Smooth muscle cell (in vitro differentiated cells): Measurements from ENCODE around the gene ADAM8. TPM values are rescaled to one million over a fixed set of nuclear protein-coding genes. Genes with fewer than 3 reads are reported as not detected.

ENCODE experiments used
- DNase-seq: peaks from one replicate; lab custom pipeline; 2025; ENCODE audit not compliant: unreplicated experiment; lab: John Stamatoyannopoulos, UW
- H2AFZ ChIP-seq: fragments of 200-600 bp; sonication (generic); 2 replicates; pipeline ENCODE4 v1.6.0; 2016; ENCODE audit warnings: antibody characterized with exemption, low read depth, mild to moderate bottlenecking
- H3F3A ChIP-seq: fragments of 200-600 bp; sonication (generic); 2 replicates; pipeline ENCODE4 v1.6.0; 2017; ENCODE audit warnings: antibody characterized with exemption, low read depth
- H3K27ac ChIP-seq: fragments of 200-600 bp; sonication (generic); 2 replicates; pipeline ENCODE4 v1.5.1; 2016; ENCODE audit warnings: low read depth, mild to moderate bottlenecking
- H3K27me3 ChIP-seq: fragments of 200-600 bp; sonication (generic); 2 replicates; pipeline ENCODE4 v1.6.1; 2016; ENCODE audit warnings: low read depth, mild to moderate bottlenecking
- H3K36me3 ChIP-seq: fragments of 200-600 bp; sonication (generic); 2 replicates; pipeline ENCODE4 v1.5.1; 2016; ENCODE audit warnings: low read depth
- H3K4me1 ChIP-seq: fragments of 200-600 bp; sonication (generic); 2 replicates; pipeline ENCODE4 v1.5.1; 2016; ENCODE audit warnings: low read depth
- H3K4me2 ChIP-seq: fragments of 200-600 bp; sonication (generic); 2 replicates; pipeline ENCODE4 v1.6.0; 2016; ENCODE audit warnings: mild to moderate bottlenecking
- H3K4me3 ChIP-seq: fragments of 200-600 bp; sonication (generic); 2 replicates; pipeline ENCODE4 v1.5.1; 2016; ENCODE audit warnings: mild to moderate bottlenecking
- H3K79me2 ChIP-seq: fragments of 200-600 bp; sonication (generic); 2 replicates; pipeline ENCODE4 v1.6.0; 2016; ENCODE audit warnings: low read depth, mild to moderate bottlenecking
- H3K9ac ChIP-seq: fragments of 200-600 bp; sonication (generic); 2 replicates; pipeline ENCODE4 v1.6.0; 2016; ENCODE audit warnings: low read depth
- H3K9me3 ChIP-seq: fragments of 200-600 bp; sonication (generic); replicated peaks from 2 replicates; pipeline ENCODE4 v1.5.1; 2016; ENCODE audit warnings: low read depth
- H4K20me1 ChIP-seq: fragments of 200-600 bp; sonication (generic); 2 replicates; pipeline ENCODE4 v1.6.0; 2016; ENCODE audit warnings: low read depth
- CTCF ChIP-seq: fragments of 200-600 bp; sonication (generic); IDR thresholded peaks from 2 replicates; pipeline ENCODE4 v1.5.1; 2017; ENCODE audit warnings: borderline replicate concordance, mild to moderate bottlenecking, antibody characterized with exemption; ENCODE audit not compliant: insufficient read depth, poor library complexity, severe bottlenecking
- WGBS: methylation state at CpG from one replicate; pipeline ENCODE4 v1.1.7; 2016; ENCODE audit warnings: low lambda C conversion rate; 5-methylcytosine and 5-hydroxymethylcytosine counted together
- polyA plus RNA-seq: library from polyadenylated mRNA; unstranded; fragments of >200 nt; fragmentation: Nextera tagmentation; extraction: Ambion mirVana; gene quantifications from 2 replicates; pipeline ENCODE4 v1.2.1, GENCODE V29; 2016
- total RNA-seq: library from RNA; depleted of rRNA; stranded (reverse); fragments of >200 nt; gene quantifications from 2 replicates; pipeline ENCODE4 v1.2.3, GENCODE V29; 2014

Gene ADAM8
- total and polyA plus RNA-seq, 2 experiments from 2014 or later = 0.36 to 0.70 TPM

- peaks cover 24% of the 10 kb centered on the region for H3K4me1 ChIP-seq
- H3K9ac ChIP-seq = peak overlapping the region; percentile 70
- no peak for TF ChIP-seq CTCF
- peak overlapping the region; percentile 74 for H3K4me3 ChIP-seq
- no peaks in the 10 kb centered on the region for H3F3A ChIP-seq
- no peaks in the 10 kb centered on the region for H3K9me3 ChIP-seq
- H3K36me3 ChIP-seq = no peaks in the 10 kb centered on the region
- no peaks in the 10 kb centered on the region for H4K20me1 ChIP-seq
- 36% methylated on average over 46 of the region's 50 CpGs for WGBS
- H2AFZ ChIP-seq = no peak overlapping the region
- no peaks in the 10 kb centered on the region for H3K27me3 ChIP-seq
- peak overlapping the region; percentile 31 for H3K27ac ChIP-seq
- no peak for DNase-seq
- H3K4me2 ChIP-seq = peak overlapping the region; percentile 96
- H3K79me2 ChIP-seq = no peaks in the 10 kb centered on the region
These were observed 15.6 kb downstream of the ADAM8 start for GRCh38 chr10:133260895-133261725.

DNA sequence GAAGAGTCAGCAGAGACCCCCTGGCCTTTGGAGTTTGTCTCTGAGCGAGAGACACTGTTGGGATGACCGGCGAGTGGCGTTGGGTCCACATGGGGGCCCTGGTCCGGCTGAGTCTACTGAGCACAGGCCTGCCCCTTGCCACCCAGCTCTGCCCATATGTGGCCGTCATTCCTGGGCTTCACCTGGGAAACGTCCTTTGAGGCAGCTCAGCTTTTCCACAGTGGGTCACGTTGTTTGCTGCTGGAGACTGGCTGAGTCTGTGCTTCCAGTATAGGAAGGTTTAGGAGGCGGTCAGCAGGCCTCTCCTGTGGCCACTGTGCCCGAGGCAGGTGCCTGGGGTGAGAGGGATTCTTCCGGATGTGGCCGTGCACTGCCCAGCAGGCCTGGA, 17.1 kb downstream of the ADAM8 start:
- H3K9me3 ChIP-seq = no peaks in the 10 kb centered on the region
- no peaks in the 10 kb centered on the region for H3K36me3 ChIP-seq
- H3K4me2 ChIP-seq = peak overlapping the region; percentile 48
- no peak for TF ChIP-seq CTCF
- WGBS = 77% methylated on average over 12 of the region's 12 CpGs
- no peak overlapping the region for H2AFZ ChIP-seq
- no peaks in the 10 kb centered on the region for H3K27me3 ChIP-seq
- peak overlapping the region; percentile 32 for H3K9ac ChIP-seq
- peaks cover 24% of the 10 kb centered on the region for H3K4me1 ChIP-seq
- no peak for DNase-seq
- H3K79me2 ChIP-seq = no peaks in the 10 kb centered on the region
- H4K20me1 ChIP-seq = no peaks in the 10 kb centered on the region
- H3K4me3 ChIP-seq = no peak overlapping the region
- no peaks in the 10 kb centered on the region for H3F3A ChIP-seq
- peak overlapping the region; percentile 75 for H3K27ac ChIP-seq

GRCh38 chr10:133258818-133259601, 17.7 kb downstream of the ADAM8 start:
- Histone ChIP-seq H3K79me2 (no peaks in the 10 kb centered on the region), H4K20me1 (no peaks in the 10 kb centered on the region), H3K27ac (peak overlapping the region; percentile 88), H3K4me2 (peak overlapping the region; percentile 79), H3F3A (no peaks in the 10 kb centered on the region), H3K36me3 (no peaks in the 10 kb centered on the region), H3K4me1 (peaks cover 24% of the 10 kb centered on the region), H3K9me3 (no peaks in the 10 kb centered on the region), H2AFZ (no peak overlapping the region), H3K27me3 (no peaks in the 10 kb centered on the region), H3K9ac (peak overlapping the region; percentile 53), H3K4me3 (no peak overlapping the region)
- WGBS = 49% methylated on average over 24 of the region's 24 CpGs
- TF ChIP-seq CTCF = no peak
- peak; percentile 61 for DNase-seq
